Thyroid gland (tissue), 4 donors: ENCODE results near the gene PLD1.

ENCODE experiments used
- CTCF ChIP-seq, 6 experiments: fragments of 200-600 bp in 3 of 6; fragments of 450-650 bp in 3 of 6; sonication (generic) in 3 of 6; IDR thresholded peaks; one replicate each; pipeline ENCODE4 v1.5.1; 2016 to 2019; ENCODE audit warnings: antibody characterized with exemption in 6 of 6, mild to moderate bottlenecking in 2 of 6, inconsistent platforms in 1 of 6, moderate library complexity in 1 of 6
- POLR2A ChIP-seq, 2 donors: fragments of 450-650 bp; IDR thresholded peaks; one replicate each; pipeline ENCODE4 v1.6.1; 2017; ENCODE audit warnings: antibody characterized with exemption in 2 of 2, mild to moderate bottlenecking in 2 of 2, moderate library complexity in 1 of 2

GRCh38 chr3:171846597-171846996 lies 36.3 kb upstream of the PLD1 start:
- TF ChIP-seq CTCF (IDR thresholded peaks at IDR 0.05) (no peak), POLR2A (IDR thresholded peaks at IDR 0.05) (no peak)
